ENCODE results near the gene YJEFN3.

YJEFN3 gene

GRCh38 chr19:19582471-19582870 is 53.8 kb downstream of the YJEFN3 start:
- DNase-seq (ENCODE audit: low read depth, low spot score), result no peak

GRCh38 chr19:19584356-19584755 is 55.6 kb downstream of the YJEFN3 start:
- no peak for DNase-seq (ENCODE audit: low read depth, low spot score)

All from ELF-1 (cell line).